WTC11 (cell line): ENCODE results near the gene TMTC2. TPM values are rescaled to one million over a fixed set of nuclear protein-coding genes. Genes with fewer than 3 reads are reported as not detected.

Experiments
- ATAC-seq: fragments of 200-7000 bp; cut with Tn5 transposase; 2 replicates; pipeline ENCODE4 v1.10.0; 2021; ENCODE audit warnings: mild to moderate bottlenecking, moderate library complexity
- CTCF ChIA-PET: fragments of 300-600 bp; sonication (Branson Sonifier 250); formaldehyde crosslinking; loops from one replicate; lab custom pipeline; 2021; ENCODE audit warnings: antibody characterized with exemption; lab: Charles Lee
- POLR2A ChIA-PET: fragments of 350-600 bp; sonication (Branson Sonifier 250); formaldehyde crosslinking; loops from one replicate; lab custom pipeline; 2021; ENCODE audit warnings: antibody characterized with exemption; lab: Charles Lee
- DNase-seq: peaks from one replicate; pipeline ENCODE4 v3.0.0; 2021; ENCODE audit warnings: low spot score
- H3K27ac Mint-ChIP-seq: 2 replicates; pipeline ENCODE4 v1.8.0; 2021; ENCODE audit warnings: mixed read lengths
- H3K27me3 Mint-ChIP-seq: 2 replicates; pipeline ENCODE4 v1.8.0; 2021; ENCODE audit warnings: low read depth, mild to moderate bottlenecking, moderate library complexity, mixed read lengths
- H3K36me3 Mint-ChIP-seq: 2 replicates; pipeline ENCODE4 v1.8.0; 2021; ENCODE audit warnings: mixed read lengths
- H3K4me1 Mint-ChIP-seq: 2 replicates; pipeline ENCODE4 v1.8.0; 2022; ENCODE audit warnings: mixed read lengths
- H3K4me3 Mint-ChIP-seq: 2 replicates; pipeline ENCODE4 v1.8.0; 2021; ENCODE audit warnings: mild to moderate bottlenecking, moderate library complexity, mixed read lengths
- H3K9me3 Mint-ChIP-seq: 2 replicates; pipeline ENCODE4 v1.8.0; 2021; ENCODE audit warnings: mixed read lengths
- AFF4 ChIP-seq: sonication (generic); formaldehyde crosslinking; IDR thresholded peaks from 2 replicates; pipeline ENCODE4 v1.8.1; 2023; ENCODE audit warnings: mild to moderate bottlenecking, missing genetic modification reagents, borderline replicate concordance
- ATF6 ChIP-seq: sonication (generic); formaldehyde crosslinking; IDR thresholded peaks from 2 replicates; pipeline ENCODE4 v1.8.1; 2023; ENCODE audit warnings: mild to moderate bottlenecking, missing genetic modification reagents
- CREM ChIP-seq: sonication (generic); formaldehyde crosslinking; IDR thresholded peaks from 2 replicates; pipeline ENCODE4 v1.8.1; 2022; ENCODE audit warnings: mild to moderate bottlenecking, missing genetic modification reagents, moderate library complexity
- E2F4 ChIP-seq: sonication (generic); formaldehyde crosslinking; IDR thresholded peaks from 2 replicates; pipeline ENCODE4 v1.8.1; 2022; ENCODE audit warnings: low read depth, mild to moderate bottlenecking, moderate library complexity, missing genetic modification reagents, borderline replicate concordance
- EMX1 ChIP-seq: fragments of 250-450 bp; sonication (Bioruptor Pico); IDR thresholded peaks from 2 replicates; pipeline ENCODE4 v1.8.0; 2021; ENCODE audit warnings: mild to moderate bottlenecking
- FOXJ3 ChIP-seq: sonication (generic); formaldehyde crosslinking; IDR thresholded peaks from 2 replicates; pipeline ENCODE4 v1.9.0; 2021; ENCODE audit warnings: missing genetic modification reagents, mild to moderate bottlenecking, borderline replicate concordance
- MAX ChIP-seq: sonication (generic); formaldehyde crosslinking; IDR thresholded peaks from 2 replicates; pipeline ENCODE4 v1.8.0; 2022; ENCODE audit warnings: mild to moderate bottlenecking, missing genetic modification reagents
- MLX ChIP-seq: sonication (generic); formaldehyde crosslinking; IDR thresholded peaks from 2 replicates; pipeline ENCODE4 v1.8.1; 2023; ENCODE audit warnings: mild to moderate bottlenecking, missing genetic modification reagents, moderate library complexity
- MYBL2 ChIP-seq: sonication (generic); formaldehyde crosslinking; IDR thresholded peaks from 2 replicates; pipeline ENCODE4 v1.8.1; 2023; ENCODE audit warnings: mild to moderate bottlenecking, moderate library complexity, missing genetic modification reagents
- NR2C2 ChIP-seq: sonication (generic); formaldehyde crosslinking; IDR thresholded peaks from 2 replicates; pipeline ENCODE4 v1.8.0; 2022; ENCODE audit warnings: mild to moderate bottlenecking, missing genetic modification reagents
- NR3C1 ChIP-seq: sonication (generic); formaldehyde crosslinking; conservative IDR thresholded peaks from 2 replicates; pipeline ENCODE4 v1.8.1; 2023; ENCODE audit warnings: low read depth, mild to moderate bottlenecking, missing genetic modification reagents
- RORB ChIP-seq: fragments of 250-450 bp; sonication (Bioruptor Pico); IDR thresholded peaks from 2 replicates; pipeline ENCODE4 v1.9.0; 2021; ENCODE audit warnings: mild to moderate bottlenecking
- SMAD3 ChIP-seq: sonication (generic); formaldehyde crosslinking; IDR thresholded peaks from 2 replicates; pipeline ENCODE4 v1.8.0; 2022; ENCODE audit warnings: missing genetic modification reagents, mild to moderate bottlenecking, borderline replicate concordance
- STAT6 ChIP-seq: sonication (generic); formaldehyde crosslinking; conservative IDR thresholded peaks from 2 replicates; pipeline ENCODE4 v1.8.1; 2023; ENCODE audit warnings: mild to moderate bottlenecking, low read depth, missing genetic modification reagents, moderate library complexity
- TEAD1 ChIP-seq: sonication (generic); formaldehyde crosslinking; IDR thresholded peaks from 2 replicates; pipeline ENCODE4 v1.8.0; 2022; ENCODE audit warnings: mild to moderate bottlenecking, missing genetic modification reagents
- TP53 ChIP-seq: sonication (generic); formaldehyde crosslinking; IDR thresholded peaks from 2 replicates; pipeline ENCODE4 v1.8.1; 2023; ENCODE audit warnings: mild to moderate bottlenecking, missing genetic modification reagents
- ZNF138 ChIP-seq: sonication (generic); formaldehyde crosslinking; conservative IDR thresholded peaks from 2 replicates; pipeline ENCODE4 v1.8.1; 2022; ENCODE audit warnings: mild to moderate bottlenecking, moderate library complexity, missing genetic modification reagents
- ZNF232 ChIP-seq: sonication (generic); formaldehyde crosslinking; IDR thresholded peaks from 2 replicates; pipeline ENCODE4 v1.8.0; 2022; ENCODE audit warnings: mild to moderate bottlenecking, missing genetic modification reagents
- ZNF281 ChIP-seq: sonication (generic); formaldehyde crosslinking; IDR thresholded peaks from 2 replicates; pipeline ENCODE4 v1.8.0; 2023; ENCODE audit warnings: mild to moderate bottlenecking, missing genetic modification reagents
- total RNA-seq: library from RNA; stranded (reverse); gene quantifications from 3 replicates; pipeline ENCODE4 v1.2.3, GENCODE V29; 2021

TMTC2 gene
- total RNA-seq, 1 experiment from 2014 or later, result 6.4 TPM

GRCh38 chr12:82942991-82943401 lies 256.3 kb downstream of the TMTC2 start:
- peak; percentile 44; the same call in 1 of the 2 replicates for ATAC-seq
- peaks cover 3% of the 10 kb centered on the region; the same call in 1 of the 2 replicates for H3K4me1 Mint-ChIP-seq
- no peak for TF ChIP-seq NR2C2
- no peak for TF ChIP-seq FOXJ3 (CRISPR knock-in tag)
- TF ChIP-seq, all 79 proteins: peak for 0
- CTCF ChIA-PET, result interaction anchor here (0.9 kb wide), 1 partner anchor 257 kb away, joined by 5 read pairs; no protein-coding TSS in a partner anchor
- POLR2A ChIA-PET, result no interaction called here
- Mint-ChIP-seq H3K27me3 (no peaks in the 10 kb centered on the region), H3K27ac (no peak overlapping the region), H3K9me3 (no peaks in the 10 kb centered on the region), H3K36me3 (no peaks in the 10 kb centered on the region), H3K4me3 (no peak overlapping the region)
- no peak for DNase-seq

GRCh38 chr12:82948491-82948890 lies 261.8 kb downstream of the TMTC2 start:
- no peak overlapping the region for H3K27ac Mint-ChIP-seq
- no peak for ATAC-seq
- TF ChIP-seq ATF6, result no peak
- TF ChIP-seq NR3C1 (CRISPR knock-in tag), result no peak
- TF ChIP-seq NR2C2, result no peak
- no peak for TF ChIP-seq ZNF232
- no peak for TF ChIP-seq MAX (CRISPR knock-in tag)
- no peak for TF ChIP-seq STAT6 (CRISPR knock-in tag)
- no peak for TF ChIP-seq RORB
- no peak for TF ChIP-seq AFF4
- no peak for TF ChIP-seq TP53 (CRISPR knock-in tag)
- TF ChIP-seq MYBL2 (CRISPR knock-in tag), result no peak
- no peaks in the 10 kb centered on the region for H3K27me3 Mint-ChIP-seq
- no peaks in the 10 kb centered on the region for H3K36me3 Mint-ChIP-seq
- no peak for DNase-seq
- CTCF ChIA-PET, result interaction anchor here (0.6 kb wide), 1 partner anchor 1467 kb away, joined by 3 read pairs; no protein-coding TSS in a partner anchor
- no peaks in the 10 kb centered on the region for H3K9me3 Mint-ChIP-seq
- H3K4me3 Mint-ChIP-seq, result no peak overlapping the region
- POLR2A ChIA-PET, result no interaction called here
- H3K4me1 Mint-ChIP-seq, result 0 out of 2 replicates have a peak, but pooled peaks cover 3% of the 10 kb centered on the region

GRCh38 chr12:82950356-82950755 lies 263.6 kb downstream of the TMTC2 start:
- ChIA-PET POLR2A (no interaction called here), CTCF (no interaction called here)
- Mint-ChIP-seq H3K27me3 (no peaks in the 10 kb centered on the region), H3K27ac (no peak overlapping the region), H3K9me3 (no peaks in the 10 kb centered on the region), H3K4me3 (no peak overlapping the region), H3K36me3 (no peaks in the 10 kb centered on the region), H3K4me1 (0 out of 2 replicates have a peak, but pooled peaks cover 3% of the 10 kb centered on the region)
- ATAC-seq (no peak), DNase-seq (no peak)
- TF ChIP-seq SMAD3 (CRISPR knock-in tag) (no peak), MYBL2 (CRISPR knock-in tag) (no peak), ZNF138 (CRISPR knock-in tag) (no peak), E2F4 (CRISPR knock-in tag) (no peak), CREM (no peak), ZNF281 (no peak), MLX (CRISPR knock-in tag) (no peak), NR2C2 (no peak), TEAD1 (CRISPR knock-in tag) (no peak), EMX1 (CRISPR knock-in tag) (no peak)
